ENCODE data around the gene STXBP3. TPM values are rescaled to one million over a fixed set of nuclear protein-coding genes. Genes with fewer than 3 reads are reported as not detected.

The STXBP3 gene
- total and polyA plus RNA-seq, 2 experiments from 2014 or later, result 25.0 to 77.5 TPM

GRCh38 chr1:108745980-108746381 lies 493 bp upstream of the STXBP3 start:
- no peaks in the 10 kb centered on the region for H3K36me3 ChIP-seq (replicated peaks; ENCODE audit: insufficient read depth, low read depth)
- H3K79me2 ChIP-seq, result peaks cover 31% of the 10 kb centered on the region
- 54% methylated on average over 3 of the region's 3 CpGs for WGBS (ENCODE audit: low lambda C conversion rate, missing lambda C conversion rate)
- H3K4me2 ChIP-seq, result peak overlapping the region; percentile 46
- peak overlapping the region; percentile 68 for H2AFZ ChIP-seq
- TF ChIP-seq CTCF (IDR thresholded peaks at IDR 0.05; ENCODE audit: poor library complexity) (no peak), EZH2 (IDR thresholded peaks at IDR 0.05; ENCODE audit: borderline replicate concordance) (no peak), EZH2phosphoT487 (IDR thresholded peaks at IDR 0.05; ENCODE audit: low read depth, severe bottlenecking, unreplicated experiment) (no peak)
- H3K9me3 ChIP-seq (ENCODE audit: low read depth), result no peaks in the 10 kb centered on the region
- H3K4me1 ChIP-seq (ENCODE audit: insufficient read depth), result peaks cover 7% of the 10 kb centered on the region
- no peaks in the 10 kb centered on the region for H3K9me2 ChIP-seq (replicated peaks; ENCODE audit: insufficient read depth)
- no peak overlapping the region for H3K4me3 ChIP-seq
- no peak for DNase-seq (ENCODE audit: low spot score)
- no peaks in the 10 kb centered on the region for H3K27me3 ChIP-seq
- peak overlapping the region; percentile 54 for H3K27ac ChIP-seq
- H4K20me1 ChIP-seq (ENCODE audit: insufficient read depth, poor library complexity, severe bottlenecking), result peaks cover 4% of the 10 kb centered on the region

- peak overlapping the region; percentile 78 for H3K4me2 ChIP-seq
- peak; percentile 88 for DNase-seq (ENCODE audit: low spot score)
- TF ChIP-seq CTCF (IDR thresholded peaks at IDR 0.05; ENCODE audit: poor library complexity) (no peak), EZH2 (IDR thresholded peaks at IDR 0.05; ENCODE audit: borderline replicate concordance) (no peak), EZH2phosphoT487 (IDR thresholded peaks at IDR 0.05; ENCODE audit: low read depth, severe bottlenecking, unreplicated experiment) (no peak)
- H3K4me3 ChIP-seq, result peak overlapping the region; percentile 68
- peaks cover 4% of the 10 kb centered on the region for H4K20me1 ChIP-seq (ENCODE audit: insufficient read depth, poor library complexity, severe bottlenecking)
- no peaks in the 10 kb centered on the region for H3K9me3 ChIP-seq (ENCODE audit: low read depth)
- peak overlapping the region; percentile 93 for H2AFZ ChIP-seq
- peak overlapping the region; percentile 98 for H3K27ac ChIP-seq
- peaks cover 7% of the 10 kb centered on the region for H3K4me1 ChIP-seq (ENCODE audit: insufficient read depth)
- H3K36me3 ChIP-seq (replicated peaks; ENCODE audit: insufficient read depth, low read depth), result no peaks in the 10 kb centered on the region
- H3K9me2 ChIP-seq (replicated peaks; ENCODE audit: insufficient read depth), result no peaks in the 10 kb centered on the region
- H3K79me2 ChIP-seq, result peaks cover 31% of the 10 kb centered on the region
- 2% methylated on average over 15 of the region's 15 CpGs for WGBS (ENCODE audit: low lambda C conversion rate, missing lambda C conversion rate)
- no peaks in the 10 kb centered on the region for H3K27me3 ChIP-seq
Observed at GRCh38 chr1:108747171-108747850, 837 bp downstream of the STXBP3 start.

- Histone ChIP-seq H3K4me1 (ENCODE audit: insufficient read depth) (peaks cover 7% of the 10 kb centered on the region), H4K20me1 (ENCODE audit: insufficient read depth, poor library complexity, severe bottlenecking) (peaks cover 4% of the 10 kb centered on the region), H3K4me3 (peak overlapping the region; percentile 68), H3K9me2 (replicated peaks; ENCODE audit: insufficient read depth) (no peaks in the 10 kb centered on the region), H3K27me3 (no peaks in the 10 kb centered on the region), H3K4me2 (peak overlapping the region; percentile 78), H2AFZ (no peak overlapping the region), H3K27ac (peak overlapping the region; percentile 98), H3K79me2 (peaks cover 31% of the 10 kb centered on the region), H3K9me3 (ENCODE audit: low read depth) (no peaks in the 10 kb centered on the region), H3K36me3 (replicated peaks; ENCODE audit: insufficient read depth, low read depth) (no peaks in the 10 kb centered on the region)
- DNase-seq (ENCODE audit: low spot score), result no peak
- WGBS (ENCODE audit: low lambda C conversion rate, missing lambda C conversion rate), result 92% methylated on average over 3 of the region's 3 CpGs
- no peak for TF ChIP-seq CTCF (IDR thresholded peaks at IDR 0.05; ENCODE audit: poor library complexity)
- TF ChIP-seq EZH2 (IDR thresholded peaks at IDR 0.05; ENCODE audit: borderline replicate concordance), result no peak
- TF ChIP-seq EZH2phosphoT487 (IDR thresholded peaks at IDR 0.05; ENCODE audit: low read depth, severe bottlenecking, unreplicated experiment), result no peak
Observed at GRCh38 chr1:108747898-108748297, 1.4 kb downstream of the STXBP3 start.

Measured in hepatocyte (in vitro differentiated cells).